ENCODE measurements around the gene LUZP1.

DNA sequence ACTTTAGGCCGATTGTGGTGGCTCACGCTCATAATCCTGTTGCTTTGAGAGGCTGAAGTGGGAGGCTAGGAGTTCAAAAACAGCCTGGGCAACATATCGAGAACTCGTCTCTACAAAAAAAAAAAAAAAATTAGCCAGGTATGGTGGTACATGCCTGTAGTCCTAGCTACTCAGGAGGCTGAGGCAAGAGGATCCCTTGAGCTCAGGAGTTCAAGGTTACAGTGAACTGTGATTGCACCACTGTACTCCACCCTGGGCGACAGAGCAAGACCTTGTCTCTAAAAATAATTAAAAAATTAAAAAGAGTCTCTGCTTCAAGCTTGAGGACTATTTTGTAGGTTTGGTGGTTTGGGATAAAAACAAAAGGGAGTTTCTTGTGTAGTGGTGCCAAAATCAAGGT lies 128.1 kb downstream of the LUZP1 start:
- TF ChIP-seq, protein P1, sequence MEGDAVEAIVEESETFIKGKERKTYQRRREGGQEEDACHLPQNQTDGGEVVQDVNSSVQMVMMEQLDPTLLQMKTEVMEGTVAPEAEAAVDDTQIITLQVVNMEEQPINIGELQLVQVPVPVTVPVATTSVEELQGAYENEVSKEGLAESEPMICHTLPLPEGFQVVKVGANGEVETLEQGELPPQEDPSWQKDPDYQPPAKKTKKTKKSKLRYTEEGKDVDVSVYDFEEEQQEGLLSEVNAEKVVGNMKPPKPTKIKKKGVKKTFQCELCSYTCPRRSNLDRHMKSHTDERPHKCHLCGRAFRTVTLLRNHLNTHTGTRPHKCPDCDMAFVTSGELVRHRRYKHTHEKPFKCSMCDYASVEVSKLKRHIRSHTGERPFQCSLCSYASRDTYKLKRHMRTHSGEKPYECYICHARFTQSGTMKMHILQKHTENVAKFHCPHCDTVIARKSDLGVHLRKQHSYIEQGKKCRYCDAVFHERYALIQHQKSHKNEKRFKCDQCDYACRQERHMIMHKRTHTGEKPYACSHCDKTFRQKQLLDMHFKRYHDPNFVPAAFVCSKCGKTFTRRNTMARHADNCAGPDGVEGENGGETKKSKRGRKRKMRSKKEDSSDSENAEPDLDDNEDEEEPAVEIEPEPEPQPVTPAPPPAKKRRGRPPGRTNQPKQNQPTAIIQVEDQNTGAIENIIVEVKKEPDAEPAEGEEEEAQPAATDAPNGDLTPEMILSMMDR (IDR thresholded peaks at IDR 0.05; ENCODE audit: insufficient read depth, low read depth, low read length) = no peak
- TF ChIP-seq EZH2 (IDR thresholded peaks at IDR 0.05; ENCODE audit: insufficient read depth, low read length) = no peak
